Activated T-cell treated with anti-CD3 and anti-CD28 coated beads, Interleukin-2, amount 50 U/mL, for 24 hours (primary cell): ENCODE data around the gene ZNF691.
"Not testable (repeated sequence)": the region's sequence is repeated elsewhere in the genome, so short reads cannot be mapped to it uniquely, and the experiment has no call there.

Experiments
- DNase-seq: peaks from one replicate; pipeline ENCODE4 v3.0.0-alpha.2; 2020
- H3K27ac Mint-ChIP-seq: 2 replicates; pipeline ENCODE4 v1.8.0; 2020; ENCODE audit warnings: mild to moderate bottlenecking, mixed read lengths
- H3K27me3 Mint-ChIP-seq: 2 replicates; pipeline ENCODE4 v1.8.0; 2020; ENCODE audit warnings: mixed read lengths
- H3K36me3 Mint-ChIP-seq: 2 replicates; pipeline ENCODE4 v1.8.0; 2020; ENCODE audit warnings: low read depth, mixed read lengths
- H3K4me1 Mint-ChIP-seq: 2 replicates; pipeline ENCODE4 v1.8.0; 2020; ENCODE audit warnings: low read depth, mixed read lengths
- H3K4me3 Mint-ChIP-seq: 2 replicates; pipeline ENCODE4 v1.8.0; 2020; ENCODE audit warnings: mild to moderate bottlenecking, moderate library complexity, mixed read lengths
- H3K9me3 Mint-ChIP-seq: 2 replicates; pipeline ENCODE4 v1.8.0; 2020; ENCODE audit warnings: mixed read lengths

ZNF691 gene

GRCh38 chr1:42846257-42847110 lies at the start of gene ZNF691:
ZNF691 (plus strand) TSS chr1:42846613; CDS start chr1:42849659, 3,046 bp downstream.
- Mint-ChIP-seq H3K27ac (peak within 1 kb of the TSS; percentile 89), H3K9me3 (peaks cover 12% of the 10 kb centered on the region), H3K36me3 (peaks cover 68% of the 10 kb centered on the region), H3K27me3 (no peaks in the 10 kb centered on the region), H3K4me3 (peak within 1 kb of the TSS; percentile 93), H3K4me1 (peaks cover 44% of the 10 kb centered on the region)
- peak; percentile 85 for DNase-seq

GRCh38 chr1:42797414-42797813 lies 49.0 kb upstream of the ZNF691 start:
- H3K27me3 Mint-ChIP-seq: no peaks in the 10 kb centered on the region
- no peak for DNase-seq
- no peaks in the 10 kb centered on the region for H3K36me3 Mint-ChIP-seq
- no peak overlapping the region for H3K4me3 Mint-ChIP-seq
- H3K27ac Mint-ChIP-seq: no peak overlapping the region
- no peaks in the 10 kb centered on the region for H3K9me3 Mint-ChIP-seq
- no peaks in the 10 kb centered on the region for H3K4me1 Mint-ChIP-seq

- no peak for DNase-seq
- no peaks in the 10 kb centered on the region for H3K4me1 Mint-ChIP-seq
- no peak overlapping the region for H3K27ac Mint-ChIP-seq
- H3K36me3 Mint-ChIP-seq: no peaks in the 10 kb centered on the region
- H3K27me3 Mint-ChIP-seq: no peaks in the 10 kb centered on the region
- no peak overlapping the region for H3K4me3 Mint-ChIP-seq
- H3K9me3 Mint-ChIP-seq: no peaks in the 10 kb centered on the region
Measured at GRCh38 chr1:42797979-42798378, 48.4 kb upstream of the ZNF691 start.

GRCh38 chr1:42801832-42802473 lies 44.5 kb upstream of the ZNF691 start:
- H3K9me3 Mint-ChIP-seq: no peaks in the 10 kb centered on the region
- no peak overlapping the region for H3K27ac Mint-ChIP-seq
- H3K27me3 Mint-ChIP-seq: no peaks in the 10 kb centered on the region
- H3K4me1 Mint-ChIP-seq: no peaks in the 10 kb centered on the region
- no peak overlapping the region for H3K4me3 Mint-ChIP-seq
- peaks cover 17% of the 10 kb centered on the region for H3K36me3 Mint-ChIP-seq
- DNase-seq: no peak

GRCh38 chr1:42806171-42806570 lies 40.2 kb upstream of the ZNF691 start:
- Mint-ChIP-seq H3K9me3 (no peaks in the 10 kb centered on the region), H3K4me3 (no peak overlapping the region), H3K27me3 (no peaks in the 10 kb centered on the region), H3K4me1 (peaks cover 6% of the 10 kb centered on the region), H3K27ac (no peak overlapping the region), H3K36me3 (peaks cover 20% of the 10 kb centered on the region)
- no peak for DNase-seq

- H3K36me3 Mint-ChIP-seq: peaks cover 20% of the 10 kb centered on the region
- DNase-seq: no peak
- no peaks in the 10 kb centered on the region for H3K27me3 Mint-ChIP-seq
- peaks cover 6% of the 10 kb centered on the region for H3K4me1 Mint-ChIP-seq
- no peaks in the 10 kb centered on the region for H3K9me3 Mint-ChIP-seq
- no peak overlapping the region for H3K4me3 Mint-ChIP-seq
- no peak overlapping the region for H3K27ac Mint-ChIP-seq
Measured at GRCh38 chr1:42806593-42806992, 39.8 kb upstream of the ZNF691 start.

GRCh38 chr1:42807056-42807668 lies 39.3 kb upstream of the ZNF691 start:
- no peak overlapping the region for H3K27ac Mint-ChIP-seq
- DNase-seq: no peak
- no peaks in the 10 kb centered on the region for H3K27me3 Mint-ChIP-seq
- H3K9me3 Mint-ChIP-seq: no peaks in the 10 kb centered on the region
- H3K36me3 Mint-ChIP-seq: peaks cover 20% of the 10 kb centered on the region
- peaks cover 6% of the 10 kb centered on the region for H3K4me1 Mint-ChIP-seq
- H3K4me3 Mint-ChIP-seq: no peak overlapping the region

GRCh38 chr1:42814815-42815214 lies 31.6 kb upstream of the ZNF691 start:
- H3K27ac Mint-ChIP-seq, H3K9me3 Mint-ChIP-seq, H3K27me3 Mint-ChIP-seq, H3K4me3 Mint-ChIP-seq, DNase-seq: not testable (repeated sequence)
- H3K4me1 Mint-ChIP-seq: peaks cover 23% of the 10 kb centered on the region
- peaks cover 11% of the 10 kb centered on the region for H3K36me3 Mint-ChIP-seq

- DNase-seq: peak; percentile 34
- no peaks in the 10 kb centered on the region for H3K9me3 Mint-ChIP-seq
Measured at GRCh38 chr1:42815941-42816584, 30.4 kb upstream of the ZNF691 start.

GRCh38 chr1:42816585-42817439 lies 29.6 kb upstream of the ZNF691 start, which contains the start of the genes ERMAP and SVBP:
ERMAP (plus strand) TSS chr1:42817122; CDS start chr1:42830449, 13,327 bp downstream.
SVBP (minus strand) TSS chr1:42817397; CDS start chr1:42816544, 853 bp downstream.
- Mint-ChIP-seq H3K9me3 (no peaks in the 10 kb centered on the region), H3K27ac (peak within 1 kb of the TSS; percentile 86), H3K4me3 (peak within 1 kb of the TSS; percentile 87), H3K4me1 (peaks cover 23% of the 10 kb centered on the region), H3K36me3 (peaks cover 11% of the 10 kb centered on the region), H3K27me3 (no peaks in the 10 kb centered on the region)
- DNase-seq: peak; percentile 97

More at GRCh38 chr1:42815941-42816584, 30.4 kb upstream of the ZNF691 start:
- peaks cover 11% of the 10 kb centered on the region for H3K36me3 Mint-ChIP-seq
- H3K4me3 Mint-ChIP-seq: peak overlapping the region; percentile 87
- H3K27me3 Mint-ChIP-seq: no peaks in the 10 kb centered on the region
- H3K4me1 Mint-ChIP-seq: peaks cover 23% of the 10 kb centered on the region
- H3K27ac Mint-ChIP-seq: peak overlapping the region; percentile 86

GRCh38 chr1:42817440-42817767 lies 29.0 kb upstream of the ZNF691 start:
- peaks cover 11% of the 10 kb centered on the region for H3K36me3 Mint-ChIP-seq
- H3K27ac Mint-ChIP-seq: peak overlapping the region; percentile 52
- H3K27me3 Mint-ChIP-seq: no peaks in the 10 kb centered on the region
- peaks cover 23% of the 10 kb centered on the region for H3K4me1 Mint-ChIP-seq
- H3K4me3 Mint-ChIP-seq: peak overlapping the region; percentile 87
- H3K9me3 Mint-ChIP-seq: no peaks in the 10 kb centered on the region
- DNase-seq: no peak

- Mint-ChIP-seq H3K4me3 (peak overlapping the region; percentile 87), H3K9me3 (no peaks in the 10 kb centered on the region), H3K27me3 (no peaks in the 10 kb centered on the region), H3K4me1 (peaks cover 25% of the 10 kb centered on the region), H3K27ac (no peak overlapping the region), H3K36me3 (peaks cover 11% of the 10 kb centered on the region)
- no peak for DNase-seq
Measured at GRCh38 chr1:42817976-42818375, 28.4 kb upstream of the ZNF691 start.

- Mint-ChIP-seq H3K27me3 (no peaks in the 10 kb centered on the region), H3K36me3 (peaks cover 4% of the 10 kb centered on the region), H3K9me3 (no peaks in the 10 kb centered on the region), H3K4me1 (peaks cover 27% of the 10 kb centered on the region), H3K4me3 (no peak overlapping the region), H3K27ac (no peak overlapping the region)
- no peak for DNase-seq
Measured at GRCh38 chr1:42820813-42821212, 25.6 kb upstream of the ZNF691 start.

- Mint-ChIP-seq H3K9me3 (no peaks in the 10 kb centered on the region), H3K4me3 (no peak overlapping the region), H3K27ac (no peak overlapping the region), H3K27me3 (no peaks in the 10 kb centered on the region), H3K36me3 (peaks cover 2% of the 10 kb centered on the region), H3K4me1 (peaks cover 19% of the 10 kb centered on the region)
- no peak for DNase-seq
Measured at GRCh38 chr1:42821690-42822089, 24.7 kb upstream of the ZNF691 start.
